KG1 (cell line): ENCODE data around the gene COA1.
A peak's percentile ranks its signal among the peaks of the same experiment; 100 is the strongest.

Experiments used
- DNase-seq: peaks from one replicate; lab custom pipeline; 2025; lab: John Stamatoyannopoulos, UW

The COA1 gene

GRCh38 chr7:43653466-43653865, 75.9 kb downstream of the COA1 start:
- DNase-seq, result no peak

- no peak for DNase-seq
Observed at GRCh38 chr7:43652364-43652763, 77.0 kb downstream of the COA1 start.

- no peak for DNase-seq
Observed at GRCh38 chr7:43650457-43651052, 78.8 kb downstream of the COA1 start.

GRCh38 chr7:43649755-43650274, 79.5 kb downstream of the COA1 start:
- peak; percentile 42 for DNase-seq

- peak; percentile 66 for DNase-seq
Observed at GRCh38 chr7:43648473-43649406, 80.6 kb downstream of the COA1 start.

GRCh38 chr7:43647673-43648472, 81.5 kb downstream of the COA1 start:
- DNase-seq, result peak; percentile 4

GRCh38 chr7:43647339-43647672, 82.0 kb downstream of the COA1 start:
- no peak for DNase-seq

- no peak for DNase-seq
Observed at GRCh38 chr7:43646603-43647338, 82.6 kb downstream of the COA1 start.

- DNase-seq, result no peak
Observed at GRCh38 chr7:43645699-43646226, 83.6 kb downstream of the COA1 start.

- no peak for DNase-seq
Observed at GRCh38 chr7:43643846-43644245, 85.5 kb downstream of the COA1 start.

GRCh38 chr7:43642897-43643630, 86.3 kb downstream of the COA1 start:
- no peak for DNase-seq

- no peak for DNase-seq
Observed at GRCh38 chr7:43640679-43641078, 88.6 kb downstream of the COA1 start.

- DNase-seq, result no peak
Observed at GRCh38 chr7:43639858-43640491, 89.3 kb downstream of the COA1 start.

- DNase-seq, result no peak
Observed at GRCh38 chr7:43637114-43637806, 92.1 kb downstream of the COA1 start.

GRCh38 chr7:43636093-43636492, 93.2 kb downstream of the COA1 start:
- no peak for DNase-seq

- DNase-seq, result no peak
Observed at GRCh38 chr7:43634384-43634783, 94.9 kb downstream of the COA1 start.

- no peak for DNase-seq
Observed at GRCh38 chr7:43632746-43633145, 96.6 kb downstream of the COA1 start.

GRCh38 chr7:43631559-43631958, 97.8 kb downstream of the COA1 start:
- DNase-seq, result no peak

- no peak for DNase-seq
Observed at GRCh38 chr7:43630482-43630881, 98.8 kb downstream of the COA1 start.

GRCh38 chr7:43629857-43630256, 99.5 kb downstream of the COA1 start:
- DNase-seq, result no peak
